IMR-90 (cell line): Measurements from ENCODE around the gene CEACAM8. TPM values are rescaled to one million over a fixed set of nuclear protein-coding genes. Genes with fewer than 3 reads are reported as not detected.

Experiments used
- ATAC-seq: fragments of 200-7000 bp; cut with Tn5 transposase; 2 replicates; pipeline ENCODE4 v1.9.1; 2020; ENCODE audit warnings: low read depth, mild to moderate bottlenecking, moderate library complexity
- BruUV-seq: library from RNA; stranded (reverse); fragments of 400-500 nt; replicated peaks from 2 replicates; lab custom pipeline; 2021; lab: Mats Ljungman, UMichigan
- CTCF ChIA-PET: fragments of 300-600 bp; formaldehyde crosslinking; extraction: SDS; loops from one replicate; lab custom pipeline; 2021; ENCODE audit warnings: antibody characterized with exemption; lab: Yijun Ruan, JAX
- POLR2A ChIA-PET: fragments of 300-600 bp; sonication (Branson Sonifier 250); formaldehyde crosslinking; loops from one replicate; lab custom pipeline; 2022; ENCODE audit warnings: antibody characterized with exemption; ENCODE audit not compliant: unreplicated experiment; lab: Charles Lee
- DNase-seq: peaks from one replicate; pipeline ENCODE4 v3.0.0; 2013
- H2AFZ ChIP-seq: replicated peaks from 2 replicates; pipeline ENCODE3; 2013; ENCODE audit warnings: low read length, mild to moderate bottlenecking; ENCODE audit not compliant: poor library complexity
- H2AK5ac ChIP-seq: 2 replicates; pipeline ENCODE4 v1.6.1; 2013; ENCODE audit warnings: low read depth, low read length, inconsistent platforms
- H2AK9ac ChIP-seq: replicated peaks from 2 replicates; pipeline ENCODE3; 2013; ENCODE audit warnings: mild to moderate bottlenecking, low read depth, low read length, moderate library complexity; ENCODE audit not compliant: poor library complexity
- H2BK120ac ChIP-seq: 2 replicates; pipeline ENCODE4 v1.6.1; 2013; ENCODE audit warnings: low read depth, low read length, inconsistent platforms
- H2BK15ac ChIP-seq: 3 replicates; pipeline ENCODE4 v1.6.1; 2013; ENCODE audit warnings: low read depth, low read length, inconsistent platforms
- H2BK20ac ChIP-seq: 2 replicates; pipeline ENCODE4 v1.6.1; 2013; ENCODE audit warnings: low read depth, mild to moderate bottlenecking, inconsistent platforms, low read length, moderate library complexity
- H2BK5ac ChIP-seq: 2 replicates; pipeline ENCODE4 v1.6.1; 2013; ENCODE audit warnings: mild to moderate bottlenecking, low read depth, low read length, inconsistent platforms; ENCODE audit not compliant: poor library complexity, severe bottlenecking
- H3K14ac ChIP-seq: replicated peaks from 2 replicates; pipeline ENCODE4 v1.6.1; 2013; ENCODE audit warnings: low read depth, low read length, inconsistent platforms
- H3K18ac ChIP-seq: 2 replicates; pipeline ENCODE4 v1.6.1; 2013; ENCODE audit warnings: low read depth, low read length, control low read depth
- H3K23ac ChIP-seq: 2 replicates; pipeline ENCODE4 v1.6.1; 2013; ENCODE audit warnings: low read depth, low read length, inconsistent platforms
- H3K27ac ChIP-seq: 2 replicates; pipeline ENCODE4 v1.5.1; 2013; ENCODE audit warnings: mild to moderate bottlenecking, control low read depth, low read length; ENCODE audit not compliant: insufficient read depth
- H3K27me3 ChIP-seq: 2 replicates; pipeline ENCODE4 v1.6.1; 2013; ENCODE audit warnings: low read length; ENCODE audit not compliant: control insufficient read depth, insufficient read depth
- H3K36me3 ChIP-seq: 2 replicates; pipeline ENCODE4 v1.6.1; 2013; ENCODE audit warnings: low read length, mixed read lengths; ENCODE audit not compliant: control insufficient read depth, insufficient read depth
- H3K4ac ChIP-seq: 2 replicates; pipeline ENCODE4 v1.6.1; 2013; ENCODE audit warnings: low read depth, low read length, inconsistent platforms
- H3K4me1 ChIP-seq: 2 replicates; pipeline ENCODE4 v1.6.1; 2013; ENCODE audit warnings: low read length, mixed read lengths; ENCODE audit not compliant: control insufficient read depth, insufficient read depth
- H3K4me2 ChIP-seq: 2 replicates; pipeline ENCODE4 v1.6.1; 2013; ENCODE audit warnings: low read depth, mild to moderate bottlenecking, control low read depth, low read length, moderate library complexity
- H3K4me3 ChIP-seq: 2 replicates; pipeline ENCODE4 v1.5.1; 2013; ENCODE audit warnings: low read depth, mild to moderate bottlenecking, control low read depth, low read length, moderate library complexity; ENCODE audit not compliant: insufficient read depth
- H3K56ac ChIP-seq: 2 replicates; pipeline ENCODE4 v1.6.1; 2013; ENCODE audit warnings: low read length, inconsistent platforms; ENCODE audit not compliant: insufficient read depth; ENCODE audit errors: extremely low read depth
- H3K79me1 ChIP-seq, 2 experiments: 2 replicates each; pipeline ENCODE4 v1.6.1; 2013; ENCODE audit warnings: low read length in 2 of 2, inconsistent platforms in 1 of 2, low read depth in 1 of 2
- H3K9ac ChIP-seq: 2 replicates; pipeline ENCODE4 v1.6.1; 2013; ENCODE audit warnings: low read depth, low read length, control low read depth
- H3K9me1 ChIP-seq: 2 replicates; pipeline ENCODE4 v1.6.1; 2013; ENCODE audit warnings: low read length, inconsistent platforms; ENCODE audit not compliant: insufficient read depth
- H3K9me3 ChIP-seq: 2 replicates; pipeline ENCODE4 v1.6.1; 2013; ENCODE audit warnings: low read length; ENCODE audit not compliant: control insufficient read depth, insufficient read depth
- H4K20me1 ChIP-seq: 2 replicates; pipeline ENCODE4 v1.6.1; 2013; ENCODE audit warnings: low read length, inconsistent platforms; ENCODE audit not compliant: insufficient read depth
- H4K5ac ChIP-seq: 2 replicates; pipeline ENCODE4 v1.6.1; 2013; ENCODE audit warnings: mild to moderate bottlenecking, low read depth, low read length, control low read depth
- H4K8ac ChIP-seq, 2 experiments: 2 replicates each; pipeline ENCODE4 v1.6.1; 2013; ENCODE audit warnings: low read depth in 2 of 2, low read length in 2 of 2, control low read depth in 1 of 2, inconsistent platforms in 1 of 2
- H4K91ac ChIP-seq: 2 replicates; pipeline ENCODE4 v1.6.1; 2013; ENCODE audit warnings: low read depth, low read length, inconsistent platforms; ENCODE audit not compliant: insufficient read depth
- BHLHE40 ChIP-seq: fragments of 150-350 bp; IDR thresholded peaks from 2 replicates; pipeline ENCODE4 v1.6.1; 2016; ENCODE audit warnings: mild to moderate bottlenecking, low read depth, low read length
- CEBPB ChIP-seq: IDR thresholded peaks from 2 replicates; pipeline ENCODE4 v1.6.1; 2012; ENCODE audit warnings: low read depth, low read length, improper control_type of control experiment
- CHD1 ChIP-seq: IDR thresholded peaks from 2 replicates; pipeline ENCODE4 v1.6.1; 2012; ENCODE audit warnings: low read depth, low read length, improper control_type of control experiment
- FOS ChIP-seq: fragments of 150-350 bp; IDR thresholded peaks from 2 replicates; pipeline ENCODE4 v1.6.1; 2016; ENCODE audit warnings: low read depth, low read length
- MAFK ChIP-seq: IDR thresholded peaks from 2 replicates; pipeline ENCODE4 v1.6.1; 2012; ENCODE audit warnings: low read depth, low read length, improper control_type of control experiment
- MAZ ChIP-seq: IDR thresholded peaks from 2 replicates; pipeline ENCODE4 v1.6.1; 2012; ENCODE audit warnings: low read depth, mild to moderate bottlenecking, low read length, improper control_type of control experiment, moderate library complexity, borderline replicate concordance
- MXI1 ChIP-seq: IDR thresholded peaks from 2 replicates; pipeline ENCODE4 v1.6.1; 2012; ENCODE audit warnings: low read depth, mild to moderate bottlenecking, low read length, moderate library complexity, borderline replicate concordance
- NFE2L2 ChIP-seq: fragments of 150-350 bp; IDR thresholded peaks from 2 replicates; pipeline ENCODE4 v1.6.1; 2016; ENCODE audit warnings: low read depth, mild to moderate bottlenecking, low read length
- POLR2A ChIP-seq: IDR thresholded peaks from 2 replicates; pipeline ENCODE4 v1.6.1; 2012; ENCODE audit warnings: mild to moderate bottlenecking, low read depth, low read length
- RAD21 ChIP-seq: IDR thresholded peaks from 2 replicates; pipeline ENCODE4 v1.6.1; 2012; ENCODE audit warnings: low read length, improper control_type of control experiment
- RCOR1 ChIP-seq: IDR thresholded peaks from 2 replicates; pipeline ENCODE4 v1.6.1; 2012; ENCODE audit warnings: mild to moderate bottlenecking, low read length, improper control_type of control experiment; ENCODE audit not compliant: insufficient replicate concordance
- RFX5 ChIP-seq: IDR thresholded peaks from 2 replicates; pipeline ENCODE4 v1.8.0; 2012; ENCODE audit warnings: low read depth, mild to moderate bottlenecking, low read length, moderate library complexity
- SMC3 ChIP-seq: fragments of 150-350 bp; IDR thresholded peaks from 2 replicates; pipeline ENCODE4 v1.6.1; 2016; ENCODE audit warnings: low read depth, mild to moderate bottlenecking, antibody characterized with exemption, low read length, moderate library complexity
- WGBS, 2 experiments: methylation state at CpG; one replicate each; pipeline versions ENCODE4 v1.1.5 to v1.1.7; 2013; ENCODE audit warnings: missing lambda C conversion rate in 2 of 2; ENCODE audit not compliant: insufficient read length in 1 of 2; ENCODE audit errors: extremely low coverage in 2 of 2; 5-methylcytosine and 5-hydroxymethylcytosine counted together
- dilution Hi-C: fragments of 300-500 bp; cut with HindIII; formaldehyde crosslinking; loops from one replicate; pipeline ENCODE4 v1.14.3; 2018; ENCODE audit warnings: low sequenced_read_pairs; ENCODE audit not compliant: unreplicated experiment
- in situ Hi-C: fragments of 300-500 bp; cut with MboI; formaldehyde crosslinking; loops from 3 replicates; pipeline ENCODE4 v1.14.3; 2019; ENCODE audit warnings: low sequenced_read_pairs, inconsistent platforms, mixed read lengths
- intact Hi-C: fragments of 100-400 bp; cut with micrococcal nuclease; formaldehyde crosslinking; loops from 2 replicates; pipeline ENCODE4 v1.10.0; 2022
- polyA plus RNA-seq, 3 experiments: library from polyadenylated mRNA; depleted of rRNA; stranded (reverse); fragments of >200 nt; gene quantifications; 2 replicates each; pipeline ENCODE4 v1.2.3, GENCODE V29; 2012; ENCODE audit warnings: low replicate concordance in 1 of 3
- total RNA-seq: library from RNA; depleted of rRNA; stranded (reverse); fragments of >200 nt; gene quantifications from 2 replicates; pipeline ENCODE4 v1.2.3, GENCODE V29; 2012
- TF ChIP-seq, protein P1 (sequence below): fragments of 150-350 bp; IDR thresholded peaks from 2 replicates; pipeline ENCODE4 v1.6.1; 2017; ENCODE audit warnings: mild to moderate bottlenecking, antibody characterized with exemption, low read length, low read depth
- TF ChIP-seq, protein P2 (sequence below): fragments of 150-350 bp; IDR thresholded peaks from 2 replicates; pipeline ENCODE4 v1.6.1; 2016; ENCODE audit warnings: low read depth, mild to moderate bottlenecking, low read length, moderate library complexity, borderline replicate concordance

The CEACAM8 gene
- total and polyA plus RNA-seq, 2 of the 4 experiments (the other 2 are of a cell fraction) = not detected

DNA sequence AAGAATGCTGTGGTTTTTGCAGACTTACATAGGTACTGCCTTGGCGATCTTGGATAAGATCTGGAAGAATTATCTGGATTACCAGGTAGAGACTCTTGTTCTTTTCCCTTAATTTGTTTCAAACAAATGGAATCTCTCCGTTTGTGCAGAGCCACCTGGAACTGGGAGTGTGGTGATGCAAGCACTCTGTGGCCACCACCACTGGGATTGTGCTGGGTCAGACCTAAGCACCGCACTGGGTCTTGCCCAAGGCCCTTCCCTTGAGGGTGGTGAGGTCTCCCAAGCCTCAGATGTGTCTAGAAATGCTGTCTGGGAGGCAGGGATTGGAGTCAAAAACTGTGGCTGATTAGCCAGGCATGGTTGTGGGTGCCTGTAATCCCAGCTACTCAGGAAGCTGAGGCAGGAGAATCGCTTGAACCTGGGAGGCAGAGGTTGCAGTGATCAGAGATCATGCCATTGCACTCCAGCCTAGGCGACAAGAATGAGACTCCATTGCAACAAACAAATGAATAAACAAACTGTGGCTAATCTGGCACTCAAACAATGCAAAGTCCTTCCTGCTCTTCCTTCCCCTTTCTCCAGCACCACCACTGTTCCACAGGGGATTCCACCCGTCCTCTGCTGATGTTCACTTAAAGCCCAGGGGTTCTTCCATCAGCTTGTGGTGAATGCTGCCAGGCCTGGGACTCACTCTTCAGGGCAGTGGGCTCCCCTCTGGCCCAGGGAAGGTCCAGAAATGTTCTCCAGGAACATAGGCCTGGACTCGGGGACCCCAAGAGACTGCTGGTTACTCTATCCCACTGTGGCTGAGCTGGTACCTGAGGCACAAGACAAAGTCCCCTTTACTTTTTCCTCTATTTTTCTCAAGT, 55.6 kb downstream of the CEACAM8 start:
- no peak overlapping the region for H2AK9ac ChIP-seq
- H3K79me1 ChIP-seq = no peaks in the 10 kb centered on the region
- in situ Hi-C loops (no loop called here), intact Hi-C loops (no loop called here), dilution Hi-C loops (no loop called here)
- no peak overlapping the region for H2BK5ac ChIP-seq
- no peaks in the 10 kb centered on the region for H3K9me1 ChIP-seq
- POLR2A ChIA-PET = no interaction called here
- H2BK120ac ChIP-seq = no peak overlapping the region
- no CpG with 5 or more reads among the region's 7 CpGs for whole genome bisulfite sequencing, 2 experiments
- no peak overlapping the region for H4K8ac ChIP-seq
- no peak for DNase-seq
- no peak overlapping the region for H3K27ac ChIP-seq
- peaks cover 2% of the 10 kb centered on the region; the same call in 1 of the 2 replicates for H3K9me3 ChIP-seq
- no peaks in the 10 kb centered on the region for H3K4me1 ChIP-seq
- no peak overlapping the region for H3K23ac ChIP-seq
- H2AFZ ChIP-seq = no peak overlapping the region
- CTCF ChIA-PET = no interaction called here
- H4K20me1 ChIP-seq = no peaks in the 10 kb centered on the region
- H3K4me2 ChIP-seq = no peak overlapping the region
- ATAC-seq = no peak
- no peak overlapping the region for H3K4me3 ChIP-seq
- H2BK20ac ChIP-seq = no peak overlapping the region
- peaks cover 19% of the 10 kb centered on the region for H3K27me3 ChIP-seq
- H3K9ac ChIP-seq = no peak overlapping the region
- no peak overlapping the region for H4K91ac ChIP-seq
- no peak overlapping the region for H3K18ac ChIP-seq
- no TSS peak for BruUV-seq
- H3K56ac ChIP-seq = no peak overlapping the region
- H2BK15ac ChIP-seq = no peak overlapping the region
- H2AK5ac ChIP-seq = no peak overlapping the region
- no peak overlapping the region for H3K4ac ChIP-seq
- no peaks in the 10 kb centered on the region for H3K36me3 ChIP-seq
- no peak overlapping the region for H4K5ac ChIP-seq
- H3K14ac ChIP-seq = no peak overlapping the region
- TF ChIP-seq, protein P1, sequence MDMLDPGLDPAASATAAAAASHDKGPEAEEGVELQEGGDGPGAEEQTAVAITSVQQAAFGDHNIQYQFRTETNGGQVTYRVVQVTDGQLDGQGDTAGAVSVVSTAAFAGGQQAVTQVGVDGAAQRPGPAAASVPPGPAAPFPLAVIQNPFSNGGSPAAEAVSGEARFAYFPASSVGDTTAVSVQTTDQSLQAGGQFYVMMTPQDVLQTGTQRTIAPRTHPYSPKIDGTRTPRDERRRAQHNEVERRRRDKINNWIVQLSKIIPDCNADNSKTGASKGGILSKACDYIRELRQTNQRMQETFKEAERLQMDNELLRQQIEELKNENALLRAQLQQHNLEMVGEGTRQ = no peak
- TF ChIP-seq FOS (no peak), MAZ (no peak), RAD21 (no peak), NFE2L2 (no peak), SMC3 (no peak), MXI1 (no peak), RCOR1 (no peak), CHD1 (no peak), POLR2A (no peak), BHLHE40 (no peak), MAFK (no peak), CEBPB (no peak), RFX5 (no peak)
- TF ChIP-seq, protein P2, sequence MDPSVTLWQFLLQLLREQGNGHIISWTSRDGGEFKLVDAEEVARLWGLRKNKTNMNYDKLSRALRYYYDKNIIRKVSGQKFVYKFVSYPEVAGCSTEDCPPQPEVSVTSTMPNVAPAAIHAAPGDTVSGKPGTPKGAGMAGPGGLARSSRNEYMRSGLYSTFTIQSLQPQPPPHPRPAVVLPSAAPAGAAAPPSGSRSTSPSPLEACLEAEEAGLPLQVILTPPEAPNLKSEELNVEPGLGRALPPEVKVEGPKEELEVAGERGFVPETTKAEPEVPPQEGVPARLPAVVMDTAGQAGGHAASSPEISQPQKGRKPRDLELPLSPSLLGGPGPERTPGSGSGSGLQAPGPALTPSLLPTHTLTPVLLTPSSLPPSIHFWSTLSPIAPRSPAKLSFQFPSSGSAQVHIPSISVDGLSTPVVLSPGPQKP = no peak
